ENCODE measurements around the gene CRELD1.

Gene CRELD1

DNA sequence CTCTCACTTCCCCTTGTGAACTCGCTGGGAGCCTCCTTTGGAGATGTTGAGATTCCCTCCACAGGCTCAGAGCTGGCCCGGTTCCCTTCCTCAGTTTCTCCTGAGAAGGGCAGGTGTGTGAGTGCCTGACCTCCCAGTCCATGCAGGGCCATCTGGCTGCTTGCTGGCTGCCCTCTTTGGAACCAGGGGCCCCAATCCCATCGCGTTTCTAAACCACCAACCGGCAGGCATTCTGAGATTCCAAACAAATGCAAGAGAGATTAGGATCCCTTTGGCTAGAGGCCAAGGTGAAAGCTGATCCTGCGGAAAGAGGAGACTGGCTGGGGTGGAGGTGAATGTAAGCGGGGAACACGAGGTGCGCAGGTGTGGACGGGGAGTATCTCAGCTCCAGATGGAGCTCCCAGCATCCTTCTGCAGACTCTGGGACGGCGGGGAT lies 21.5 kb downstream of the CRELD1 start:
- H3K4me3 ChIP-seq (ENCODE audit: low read depth, low read length): no peak overlapping the region
- DNase-seq (ENCODE audit: low read depth, low spot score): no peak
- TF ChIP-seq, protein P1, sequence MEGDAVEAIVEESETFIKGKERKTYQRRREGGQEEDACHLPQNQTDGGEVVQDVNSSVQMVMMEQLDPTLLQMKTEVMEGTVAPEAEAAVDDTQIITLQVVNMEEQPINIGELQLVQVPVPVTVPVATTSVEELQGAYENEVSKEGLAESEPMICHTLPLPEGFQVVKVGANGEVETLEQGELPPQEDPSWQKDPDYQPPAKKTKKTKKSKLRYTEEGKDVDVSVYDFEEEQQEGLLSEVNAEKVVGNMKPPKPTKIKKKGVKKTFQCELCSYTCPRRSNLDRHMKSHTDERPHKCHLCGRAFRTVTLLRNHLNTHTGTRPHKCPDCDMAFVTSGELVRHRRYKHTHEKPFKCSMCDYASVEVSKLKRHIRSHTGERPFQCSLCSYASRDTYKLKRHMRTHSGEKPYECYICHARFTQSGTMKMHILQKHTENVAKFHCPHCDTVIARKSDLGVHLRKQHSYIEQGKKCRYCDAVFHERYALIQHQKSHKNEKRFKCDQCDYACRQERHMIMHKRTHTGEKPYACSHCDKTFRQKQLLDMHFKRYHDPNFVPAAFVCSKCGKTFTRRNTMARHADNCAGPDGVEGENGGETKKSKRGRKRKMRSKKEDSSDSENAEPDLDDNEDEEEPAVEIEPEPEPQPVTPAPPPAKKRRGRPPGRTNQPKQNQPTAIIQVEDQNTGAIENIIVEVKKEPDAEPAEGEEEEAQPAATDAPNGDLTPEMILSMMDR (IDR thresholded peaks at IDR 0.05; ENCODE audit: low read depth, low read length): no peak
- in situ Hi-C loops (cut with HindIII; ENCODE audit: low sequenced_read_pairs): no loop called here

DNA sequence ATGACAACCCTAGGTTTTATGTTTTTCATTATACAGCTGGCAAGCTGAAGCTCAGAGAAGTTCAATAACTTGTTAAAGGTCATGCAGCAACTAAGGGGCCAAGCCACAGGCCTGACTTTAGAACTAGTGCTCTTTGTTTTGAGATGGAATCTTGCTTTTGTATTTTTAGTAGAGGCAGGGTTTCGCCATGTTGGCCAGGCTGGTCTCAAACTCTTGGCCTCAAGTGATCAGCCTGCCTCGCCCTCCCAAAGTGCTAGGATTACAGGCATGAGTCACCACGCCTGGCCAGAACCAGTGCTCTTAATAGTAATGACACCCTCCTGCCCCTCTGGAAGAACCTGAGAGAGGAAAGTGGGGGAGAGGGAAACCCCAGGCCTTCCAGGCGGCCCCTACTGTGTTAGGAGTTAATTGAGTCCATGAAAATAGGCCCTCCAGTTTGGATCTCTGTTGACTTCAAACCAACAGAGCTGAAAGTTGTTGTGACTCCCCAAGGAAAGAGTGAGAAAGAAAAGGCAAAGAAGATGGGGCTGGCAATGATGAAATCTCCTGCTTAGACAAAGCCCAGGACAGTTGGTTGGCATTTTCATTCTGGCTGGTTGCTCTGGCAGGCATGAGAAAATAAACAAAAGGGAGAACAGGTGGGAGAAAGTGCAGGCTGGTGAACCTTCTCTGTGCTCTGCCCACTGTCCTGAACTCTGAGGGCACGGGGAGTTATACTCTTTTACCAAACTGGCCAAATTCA lies 22.1 kb downstream of the CRELD1 start:
- in situ Hi-C loops (cut with HindIII; ENCODE audit: low sequenced_read_pairs): no loop called here
- TF ChIP-seq, protein P1 (IDR thresholded peaks at IDR 0.05; ENCODE audit: low read depth, low read length): no peak
- DNase-seq (ENCODE audit: low read depth, low spot score): no peak
- H3K4me3 ChIP-seq (ENCODE audit: low read depth, low read length): no peak overlapping the region

DNA sequence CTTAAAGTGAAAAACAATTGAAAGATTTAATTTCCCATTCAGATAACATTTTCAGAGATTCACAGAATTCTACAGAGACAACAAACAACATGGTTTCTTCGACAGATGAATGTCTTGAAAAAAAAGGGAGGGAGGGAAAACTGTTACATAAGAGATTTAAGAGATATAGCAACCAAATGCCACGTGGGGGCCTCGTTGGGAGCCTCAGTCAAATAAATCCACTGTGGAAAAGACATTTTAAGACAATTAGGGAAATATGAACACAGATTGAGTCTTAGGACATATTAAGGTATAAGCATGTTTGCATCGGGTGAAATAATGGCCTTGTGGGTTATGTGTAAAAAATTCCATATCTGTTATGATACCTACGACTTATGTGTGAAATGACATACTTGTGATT lies 23.6 kb downstream of the CRELD1 start:
- in situ Hi-C loops (cut with HindIII; ENCODE audit: low sequenced_read_pairs): no loop called here
- TF ChIP-seq, protein P1 (IDR thresholded peaks at IDR 0.05; ENCODE audit: low read depth, low read length): peak; percentile 12
- H3K4me3 ChIP-seq (ENCODE audit: low read depth, low read length): no peak overlapping the region
- peak; percentile 23 for DNase-seq (ENCODE audit: low read depth, low spot score)

DNA sequence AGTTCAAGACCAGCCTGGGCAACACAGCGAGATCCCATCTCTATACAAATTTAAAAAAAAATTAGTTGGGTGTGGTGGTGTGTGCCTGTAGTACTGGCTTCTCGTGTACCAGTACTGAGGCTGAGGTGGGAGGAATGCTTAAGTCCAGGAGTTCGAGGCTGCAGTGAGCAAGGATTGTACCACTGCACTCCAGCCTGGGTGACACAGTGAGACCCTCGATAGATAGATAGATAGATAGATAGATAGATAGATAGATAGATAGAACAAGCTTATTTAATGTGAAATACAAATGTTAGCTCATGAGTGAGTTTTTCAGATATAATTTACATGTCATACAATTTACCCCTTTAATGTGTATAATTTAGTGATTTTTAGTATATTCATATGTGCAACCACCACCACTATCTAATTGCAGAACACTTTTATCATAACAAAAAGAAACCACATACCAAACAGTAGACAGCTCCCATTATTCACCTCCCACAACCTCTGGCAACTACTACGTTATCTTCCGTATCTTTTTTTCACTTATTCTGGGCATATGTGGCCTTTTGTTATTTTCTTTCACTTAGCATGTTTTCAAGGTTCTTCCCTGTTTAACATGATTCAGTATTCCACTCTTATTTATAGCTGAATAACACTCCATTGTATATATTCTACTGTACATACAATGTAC lies 31.7 kb downstream of the CRELD1 start:
- H3K4me3 ChIP-seq (ENCODE audit: low read depth, low read length): no peak overlapping the region
- in situ Hi-C loops (cut with HindIII; ENCODE audit: low sequenced_read_pairs): no loop called here
- TF ChIP-seq, protein P1 (IDR thresholded peaks at IDR 0.05; ENCODE audit: low read depth, low read length): no peak
- no peak for DNase-seq (ENCODE audit: low read depth, low spot score)

DNA sequence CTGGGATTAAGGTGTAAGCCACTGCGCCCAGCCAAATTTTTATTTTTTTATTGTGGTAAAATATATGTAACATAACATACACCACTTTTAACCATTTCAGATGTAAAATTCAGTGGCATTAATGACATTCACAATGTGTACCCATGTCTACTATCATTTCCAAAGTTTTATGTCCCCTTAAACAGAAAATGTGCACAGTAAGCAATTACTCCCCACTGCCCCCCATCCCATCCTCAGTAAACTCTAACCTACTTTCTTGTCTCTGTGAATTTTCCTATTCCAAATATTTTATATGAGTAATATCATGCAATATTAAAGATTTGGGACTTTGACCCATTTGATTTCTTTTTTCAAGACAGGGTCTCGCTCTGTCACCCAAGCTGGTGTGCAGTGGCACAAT lies 33.2 kb downstream of the CRELD1 start:
- no peak for DNase-seq (ENCODE audit: low read depth, low spot score)
- in situ Hi-C loops (cut with HindIII; ENCODE audit: low sequenced_read_pairs): no loop called here
- no peak overlapping the region for H3K4me3 ChIP-seq (ENCODE audit: low read depth, low read length)
- TF ChIP-seq, protein P1 (IDR thresholded peaks at IDR 0.05; ENCODE audit: low read depth, low read length): no peak

DNA sequence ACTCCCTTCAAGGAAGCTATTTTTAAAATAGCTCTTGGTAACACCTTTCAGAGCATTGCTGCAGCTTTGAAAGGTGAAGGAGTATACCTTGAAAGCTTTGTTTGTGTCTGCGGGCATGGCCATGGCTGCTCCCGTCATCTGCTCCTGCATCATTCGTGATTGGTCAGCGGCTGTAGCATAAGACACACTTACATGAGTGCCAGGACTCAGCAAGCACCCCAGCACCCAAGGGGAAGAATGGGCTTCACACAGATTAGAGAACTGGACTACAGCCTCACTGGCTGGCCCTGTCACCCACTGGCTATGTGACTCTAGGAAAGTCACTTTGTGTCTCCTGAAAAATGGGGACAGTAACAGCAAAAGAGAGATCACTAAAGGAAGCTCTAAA lies 36.0 kb downstream of the CRELD1 start:
- no peak for DNase-seq (ENCODE audit: low read depth, low spot score)
- in situ Hi-C loops (cut with HindIII; ENCODE audit: low sequenced_read_pairs): no loop called here
- no peak overlapping the region for H3K4me3 ChIP-seq (ENCODE audit: low read depth, low read length)
- TF ChIP-seq, protein P1 (IDR thresholded peaks at IDR 0.05; ENCODE audit: low read depth, low read length): no peak

All from astrocyte of the spinal cord (primary cell).